SU-DHL-6 (cell line): ENCODE measurements around the gene PPHLN1.

Experiments
- EZH2phosphoT487 ChIP-seq: fragments of 200-600 bp; sonication (generic), shearing (Covaris generic); conservative IDR thresholded peaks from 2 replicates; pipeline ENCODE4 v1.6.1; 2018; ENCODE audit warnings: mild to moderate bottlenecking, antibody characterized with exemption, low read length, moderate library complexity, mixed read lengths
- TF ChIP-seq, protein P1 (sequence below): fragments of 200-600 bp; sonication (generic); IDR thresholded peaks from one replicate; pipeline ENCODE4 v1.5.1; 2017; ENCODE audit warnings: antibody characterized with exemption, mild to moderate bottlenecking, low read length, moderate library complexity; ENCODE audit not compliant: insufficient read depth, poor library complexity, severe bottlenecking

GRCh38 chr12:42446761-42447160 is 120.8 kb downstream of the PPHLN1 start:
- TF ChIP-seq, protein P1, sequence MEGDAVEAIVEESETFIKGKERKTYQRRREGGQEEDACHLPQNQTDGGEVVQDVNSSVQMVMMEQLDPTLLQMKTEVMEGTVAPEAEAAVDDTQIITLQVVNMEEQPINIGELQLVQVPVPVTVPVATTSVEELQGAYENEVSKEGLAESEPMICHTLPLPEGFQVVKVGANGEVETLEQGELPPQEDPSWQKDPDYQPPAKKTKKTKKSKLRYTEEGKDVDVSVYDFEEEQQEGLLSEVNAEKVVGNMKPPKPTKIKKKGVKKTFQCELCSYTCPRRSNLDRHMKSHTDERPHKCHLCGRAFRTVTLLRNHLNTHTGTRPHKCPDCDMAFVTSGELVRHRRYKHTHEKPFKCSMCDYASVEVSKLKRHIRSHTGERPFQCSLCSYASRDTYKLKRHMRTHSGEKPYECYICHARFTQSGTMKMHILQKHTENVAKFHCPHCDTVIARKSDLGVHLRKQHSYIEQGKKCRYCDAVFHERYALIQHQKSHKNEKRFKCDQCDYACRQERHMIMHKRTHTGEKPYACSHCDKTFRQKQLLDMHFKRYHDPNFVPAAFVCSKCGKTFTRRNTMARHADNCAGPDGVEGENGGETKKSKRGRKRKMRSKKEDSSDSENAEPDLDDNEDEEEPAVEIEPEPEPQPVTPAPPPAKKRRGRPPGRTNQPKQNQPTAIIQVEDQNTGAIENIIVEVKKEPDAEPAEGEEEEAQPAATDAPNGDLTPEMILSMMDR, result no peak
- no peak for TF ChIP-seq EZH2phosphoT487
